Measurements from ENCODE around the gene USP48.

The USP48 gene

GRCh38 chr1:21736011-21736410 is 46.9 kb downstream of the USP48 start:
- DNase-seq, result no peak

GRCh38 chr1:21734526-21734925 is 48.4 kb downstream of the USP48 start:
- no peak for DNase-seq

- DNase-seq, result no peak
These were observed 50.3 kb downstream of the USP48 start for GRCh38 chr1:21732664-21733063.

- DNase-seq, result no peak
These were observed 57.1 kb downstream of the USP48 start for GRCh38 chr1:21725748-21726392.

- DNase-seq, result no peak
These were observed 58.4 kb downstream of the USP48 start for GRCh38 chr1:21724570-21724969.

GRCh38 chr1:21724098-21724497 is 58.9 kb downstream of the USP48 start:
- no peak for DNase-seq

- no peak for DNase-seq
These were observed 61.5 kb downstream of the USP48 start for GRCh38 chr1:21721295-21721985.

GRCh38 chr1:21716169-21716568 is 66.8 kb downstream of the USP48 start:
- no peak for DNase-seq

GRCh38 chr1:21707891-21708290 is 75.1 kb downstream of the USP48 start:
- DNase-seq, result no peak

- DNase-seq, result no peak
These were observed 75.7 kb downstream of the USP48 start for GRCh38 chr1:21707086-21707840.

- DNase-seq, result peak; percentile 93
These were observed 76.7 kb downstream of the USP48 start for GRCh38 chr1:21706151-21706835.

GRCh38 chr1:21705303-21705980 is 77.5 kb downstream of the USP48 start:
- DNase-seq, result no peak

GRCh38 chr1:21704145-21704544 is 78.8 kb downstream of the USP48 start:
- no peak for DNase-seq

- DNase-seq, result peak; percentile 33
These were observed 79.5 kb downstream of the USP48 start for GRCh38 chr1:21703318-21703963.

GRCh38 chr1:21702780-21703179 is 80.2 kb downstream of the USP48 start:
- no peak for DNase-seq

- DNase-seq, result no peak
These were observed 81.5 kb downstream of the USP48 start for GRCh38 chr1:21701401-21701800.

GRCh38 chr1:21700094-21700493 is 82.9 kb downstream of the USP48 start:
- no peak for DNase-seq

GRCh38 chr1:21696931-21697330 is 86.0 kb downstream of the USP48 start:
- DNase-seq, result no peak

- no peak for DNase-seq
These were observed 89.2 kb downstream of the USP48 start for GRCh38 chr1:21693732-21694131.

- DNase-seq, result no peak
These were observed 91.2 kb downstream of the USP48 start for GRCh38 chr1:21691739-21692138.

- no peak for DNase-seq
These were observed 93.1 kb downstream of the USP48 start for GRCh38 chr1:21689661-21690372.

GRCh38 chr1:21687081-21687529 is 95.8 kb downstream of the USP48 start:
- no peak for DNase-seq

Measured in NCI-H2171 treated with DMSO at 0.1 percent for 48 hours (cell line).